Neural crest cell (in vitro differentiated cells): ENCODE results near the gene LUZP1. TPM values are rescaled to one million over a fixed set of nuclear protein-coding genes. Genes with fewer than 3 reads are reported as not detected.

Experiments
- DNase-seq: peaks from one replicate; pipeline ENCODE4 v3.0.0; 2021; ENCODE audit warnings: low read depth, mixed read lengths, low spot score
- H3K27ac Mint-ChIP-seq: one replicate; pipeline ENCODE4 v1.8.0; 2021; ENCODE audit warnings: mild to moderate bottlenecking, mixed read lengths; ENCODE audit not compliant: unreplicated experiment
- H3K27me3 Mint-ChIP-seq: 2 replicates; pipeline ENCODE4 v1.8.0; 2021; ENCODE audit warnings: low read depth, mild to moderate bottlenecking, mixed read lengths
- H3K36me3 Mint-ChIP-seq: 2 replicates; pipeline ENCODE4 v1.8.0; 2021; ENCODE audit warnings: low read depth, mild to moderate bottlenecking, mixed read lengths
- H3K4me1 Mint-ChIP-seq: 2 replicates; pipeline ENCODE4 v1.8.0; 2021; ENCODE audit warnings: mixed read lengths
- H3K4me3 Mint-ChIP-seq: one replicate; pipeline ENCODE4 v1.8.0; 2021; ENCODE audit warnings: mild to moderate bottlenecking, mixed read lengths
- H3K9me3 Mint-ChIP-seq: 2 replicates; pipeline ENCODE4 v1.8.0; 2021; ENCODE audit warnings: mixed read lengths
- CTCF ChIP-seq: fragments of 200-600 bp; sonication (generic); conservative IDR thresholded peaks from 2 replicates; pipeline ENCODE4 v1.5.0; 2021; ENCODE audit warnings: antibody characterized with exemption, mild to moderate bottlenecking
- total RNA-seq: library from RNA; stranded (reverse); gene quantifications from 2 replicates; pipeline ENCODE4 v1.2.1, GENCODE V29; 2021

Gene LUZP1
- total RNA-seq, 1 donor from 2014 or later: 31.4 TPM

GRCh38 chr1:23120383-23120782 is 48.3 kb downstream of the LUZP1 start:
- Mint-ChIP-seq H3K4me1 (peaks cover 23% of the 10 kb centered on the region), H3K27me3 (no peaks in the 10 kb centered on the region), H3K9me3 (no peaks in the 10 kb centered on the region), H3K36me3 (no peaks in the 10 kb centered on the region), H3K4me3 (no peak overlapping the region), H3K27ac (no peak overlapping the region)
- TF ChIP-seq CTCF: no peak
- DNase-seq: no peak

GRCh38 chr1:23118957-23119792 is 49.5 kb downstream of the LUZP1 start:
- TF ChIP-seq CTCF: no peak
- no peak for DNase-seq
- no peaks in the 10 kb centered on the region for H3K36me3 Mint-ChIP-seq
- H3K4me3 Mint-ChIP-seq: no peak overlapping the region
- no peak overlapping the region for H3K27ac Mint-ChIP-seq
- H3K4me1 Mint-ChIP-seq: peaks cover 32% of the 10 kb centered on the region
- no peaks in the 10 kb centered on the region for H3K27me3 Mint-ChIP-seq
- no peaks in the 10 kb centered on the region for H3K9me3 Mint-ChIP-seq

- H3K9me3 Mint-ChIP-seq: no peaks in the 10 kb centered on the region
- no peak overlapping the region for H3K27ac Mint-ChIP-seq
- no peak for TF ChIP-seq CTCF
- H3K36me3 Mint-ChIP-seq: no peaks in the 10 kb centered on the region
- H3K4me3 Mint-ChIP-seq: no peak overlapping the region
- H3K27me3 Mint-ChIP-seq: no peaks in the 10 kb centered on the region
- no peak for DNase-seq
- peaks cover 37% of the 10 kb centered on the region for H3K4me1 Mint-ChIP-seq
Measured at GRCh38 chr1:23118407-23118806, 50.2 kb downstream of the LUZP1 start.

- Mint-ChIP-seq H3K9me3 (no peaks in the 10 kb centered on the region), H3K36me3 (no peaks in the 10 kb centered on the region), H3K4me3 (no peak overlapping the region), H3K27ac (peak overlapping the region; percentile 40), H3K4me1 (peaks cover 36% of the 10 kb centered on the region), H3K27me3 (no peaks in the 10 kb centered on the region)
- TF ChIP-seq CTCF: no peak
- DNase-seq: no peak
Measured at GRCh38 chr1:23116921-23117699, 51.5 kb downstream of the LUZP1 start.

- no peak overlapping the region for H3K4me3 Mint-ChIP-seq
- H3K4me1 Mint-ChIP-seq: peaks cover 40% of the 10 kb centered on the region
- peak overlapping the region; percentile 40 for H3K27ac Mint-ChIP-seq
- DNase-seq: no peak
- no peak for TF ChIP-seq CTCF
- no peaks in the 10 kb centered on the region for H3K9me3 Mint-ChIP-seq
- no peaks in the 10 kb centered on the region for H3K36me3 Mint-ChIP-seq
- no peaks in the 10 kb centered on the region for H3K27me3 Mint-ChIP-seq
Measured at GRCh38 chr1:23116216-23116836, 52.3 kb downstream of the LUZP1 start.
